Heart right ventricle (tissue), 16 donors: ENCODE data around the gene HBZ. TPM values are rescaled to one million over a fixed set of nuclear protein-coding genes. Genes with fewer than 3 reads are reported as not detected.
A peak's percentile ranks its signal among the peaks of the same experiment; 100 is the strongest.

ENCODE experiments used
- ATAC-seq, 8 donors: fragments of 200-7000 bp; cut with Tn5 transposase; one replicate each; pipeline ENCODE4 v1.9.1; 2020; ENCODE audit warnings: mild to moderate bottlenecking in 8 of 8, moderate library complexity in 8 of 8, moderate number of reproducible peaks in 1 of 8
- DNase-seq, 2 donors: peaks; one replicate each; pipeline ENCODE4 v3.0.0-alpha.2; 2020
- H3K27ac ChIP-seq, 10 donors: fragments of 200-600 bp; sonication (generic) in 2 of 10; one replicate each; pipeline versions ENCODE4 v1.5.0 to v1.8.0; 2020 to 2022; ENCODE audit warnings: mild to moderate bottlenecking in 3 of 10
- H3K27me3 ChIP-seq, 7 donors: fragments of 200-600 bp; one replicate each; pipeline ENCODE4 v1.8.0; 2021 to 2022; ENCODE audit warnings: mild to moderate bottlenecking in 2 of 7
- H3K36me3 ChIP-seq, 9 donors: fragments of 200-600 bp; sonication (generic) in 1 of 9; one replicate each; pipeline versions ENCODE4 v1.5.0 to v1.8.0; 2020 to 2022; ENCODE audit warnings: mild to moderate bottlenecking in 2 of 9
- H3K4me1 ChIP-seq, 9 donors: fragments of 200-600 bp; sonication (generic) in 1 of 9; one replicate each; pipeline versions ENCODE4 v1.5.0 to v1.8.0; 2020 to 2022; ENCODE audit warnings: mild to moderate bottlenecking in 4 of 9
- H3K4me3 ChIP-seq, 10 donors: fragments of 200-600 bp; sonication (generic) in 2 of 10; one replicate each; pipeline versions ENCODE4 v1.5.0 to v1.8.0; 2020 to 2022; ENCODE audit warnings: mild to moderate bottlenecking in 7 of 10, moderate library complexity in 2 of 10
- H3K9me3 ChIP-seq, 11 donors: fragments of 200-600 bp in 10 of 11; sonication (generic) in 2 of 11; one replicate each; pipeline versions ENCODE4 v1.5.0 to v1.8.0; 2013 to 2022; ENCODE audit warnings: mild to moderate bottlenecking in 2 of 11, control low read depth in 1 of 11, moderate library complexity in 1 of 11
- CTCF ChIP-seq, 9 donors: fragments of 200-600 bp; sonication (generic) in 2 of 9; IDR thresholded peaks; one replicate each; pipeline versions ENCODE4 v1.5.0 to v1.8.0; 2021 to 2022; ENCODE audit warnings: antibody characterized with exemption in 9 of 9, mild to moderate bottlenecking in 5 of 9, moderate library complexity in 1 of 9
- WGBS, 2 donors: extraction: QIAGEN DNeasy Blood & Tissue Kit; methylation state at CpG; one replicate each; pipeline ENCODE4 v1.1.7; 2013; ENCODE audit warnings: inconsistent platforms in 1 of 2; 5-methylcytosine and 5-hydroxymethylcytosine counted together
- intact Hi-C, 10 donors: fragments of 100-400 bp; cut with DNase I; formaldehyde crosslinking; loops; one replicate each; pipeline versions ENCODE4 v1.11.1 to v1.14.2; 2022
- polyA plus RNA-seq, 2 donors: library from polyadenylated mRNA; stranded (reverse); fragments of 200-250 nt; gene quantifications; one replicate each; pipeline ENCODE4 v1.2.3, GENCODE V29; 2013
- total RNA-seq, 10 donors: library from RNA; stranded (reverse); fragmentation: NEBNext Ultra II Directional in 3 of 10; extraction: Animal tissue kit (Norgen Biotek cat#: 25700) in 3 of 10; gene quantifications; one replicate each; pipeline versions ENCODE4 v1.2.1 to v1.2.4, GENCODE V29; 2021 to 2023
- donor health status: Arrhythmogenic right ventricular cardiomyopathy.
- donor health status: ischemic (EF 13 %, LVEDD 7.1; RV severe dilation, severe dysfunction).
- donor health status: healthy with polysubstance abuse.
- donor health status: DM: no; HTN: yes; CAD: no.
- donor health status: DM: no; HTN: no; CAD: no.
- donor health status: ischemic (EF 25% LVEDD 6.9; RV normal size, moderate dysfunction).
- donor health status: ischemic (EF 25% LVEDD 5.7; RV mildly dilated, moderate dysfunction).
- donor health status: healthy.
- donor health status: DM: yes; HTN: yes; CAD: no.
- donor health status: Ischemic cardiomyopathy.
- donor health status: ischemic (EF 35%, LVEDD 5.7; RV mildly dilated, moderate dysfunction).
- donor health status: nonischemic (EF 11% LVEDD 7.7; RV severe dilation, severe dysfunction).
- donor health status: DM: yes; HTN: yes; CAD: no.
- donor health status: PGD.
- donor health status: ischemic (EF 29% LVEDD 5.4; RV normal size, mild dysfunction).
- donor health status: nonischemic (EF 23%, LVEDD 6.1; RV moderate dilation, normal function).

Gene HBZ
- total and polyA plus RNA-seq, 12 donors, result 0.14 TPM; not detected in 11

GRCh38 chr16:130533-131173 is 21.8 kb upstream of the HBZ start:
- Histone ChIP-seq H3K36me3 (peaks cover 0 to 20% (median 0%) of the 10 kb centered on the region in 9 donors), H3K9me3 (no peaks in the 10 kb centered on the region), H3K4me3 (no peak overlapping the region), H3K27ac (no peak overlapping the region), H3K4me1 (no peaks in the 10 kb centered on the region), H3K27me3 (no peaks in the 10 kb centered on the region)
- 92 to 94% methylated on average over 15 of the region's 15 CpGs for WGBS, 2 donors
- intact Hi-C loops, result no loop called here
- no peak for TF ChIP-seq CTCF (IDR thresholded peaks at IDR 0.05)
- ATAC-seq (no peak), DNase-seq (no peak)

GRCh38 chr16:132120-132519 is 20.3 kb upstream of the HBZ start:
- DNase-seq (no peak), ATAC-seq (no peak)
- no peak overlapping the region for H3K27ac ChIP-seq
- intact Hi-C loops, result no loop called here
- H3K36me3 ChIP-seq, result peaks cover 0 to 20% (median 0%) of the 10 kb centered on the region in 9 donors
- peaks cover 0 to 12% (median under 1%) of the 10 kb centered on the region in 9 donors for H3K4me1 ChIP-seq
- no peaks in the 10 kb centered on the region for H3K27me3 ChIP-seq
- no peak for TF ChIP-seq CTCF (IDR thresholded peaks at IDR 0.05)
- 95 to 96% methylated on average over 7 of the region's 7 CpGs for WGBS, 2 donors
- no peak overlapping the region for H3K4me3 ChIP-seq
- no peaks in the 10 kb centered on the region for H3K9me3 ChIP-seq

- no peak for DNase-seq
- Histone ChIP-seq H3K4me1 (peaks cover 0 to 20% (median 8%) of the 10 kb centered on the region in 9 donors), H3K4me3 (no peak overlapping the region), H3K27me3 (no peaks in the 10 kb centered on the region), H3K9me3 (no peaks in the 10 kb centered on the region), H3K27ac (no peak overlapping the region), H3K36me3 (peaks cover 0 to 18% (median 0%) of the 10 kb centered on the region in 9 donors)
- intact Hi-C loops, result no loop called here
- no peak for ATAC-seq
- WGBS, 2 donors, result 97% methylated on average over 2 of the region's 2 CpGs
- no peak for TF ChIP-seq CTCF (IDR thresholded peaks at IDR 0.05)
These were observed 18.7 kb upstream of the HBZ start for GRCh38 chr16:133716-134115.

- intact Hi-C loops, result no loop called here
- Histone ChIP-seq H3K27me3 (peaks cover 0 to 7% (median 0%) of the 10 kb centered on the region in 7 donors), H3K4me1 (peaks cover 0 to 20% (median 9%) of the 10 kb centered on the region in 9 donors), H3K36me3 (no peaks in the 10 kb centered on the region), H3K4me3 (peak overlapping the region; percentile 53 to 97 (median 72)), H3K27ac (peak overlapping the region in 9 of 10 donors; percentile 34 to 94 (median 79)), H3K9me3 (no peaks in the 10 kb centered on the region)
- TF ChIP-seq CTCF (IDR thresholded peaks at IDR 0.05), result no peak
- ATAC-seq (peak in 7 of 8 donors; percentile 5 to 40 (median 29)), DNase-seq (peak; percentile 12 to 30)
- WGBS, 2 donors, result 1% methylated on average over 29 to 30 of the region's 30 CpGs
These were observed 14.4 kb upstream of the HBZ start for GRCh38 chr16:138049-138417.
